Measurements from ENCODE around the gene DAAM1.

The DAAM1 gene

GRCh38 chr14:59240356-59240755 is 51.9 kb downstream of the DAAM1 start:
- DNase-seq (ENCODE audit: low read depth): no peak
- H3K4me3 ChIP-seq (replicated peaks; ENCODE audit: low read depth, low read length): no peak overlapping the region
- TF ChIP-seq CTCF (IDR thresholded peaks at IDR 0.05; ENCODE audit: low read length, missing control alignments): no peak

DNA sequence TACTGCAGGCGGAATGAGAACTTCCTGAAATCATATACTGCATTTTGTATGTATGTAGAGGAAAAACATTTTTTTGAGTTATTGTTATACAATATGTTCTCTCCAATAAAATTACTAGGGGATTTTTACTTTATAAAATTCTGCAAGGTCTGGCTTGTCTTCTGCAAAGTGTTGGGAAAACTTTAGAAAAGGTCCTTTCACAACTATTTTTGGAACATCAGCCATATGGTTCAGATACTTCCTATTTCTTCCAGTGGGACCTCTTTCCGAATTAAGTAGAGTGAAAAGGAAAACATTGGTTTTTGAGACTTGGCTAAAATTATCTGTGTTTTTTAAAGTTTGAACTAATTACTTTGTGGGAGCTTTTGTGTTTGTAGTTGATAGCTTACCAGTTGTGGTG is 52.7 kb downstream of the DAAM1 start:
- H3K4me3 ChIP-seq (replicated peaks; ENCODE audit: low read depth, low read length): no peak overlapping the region
- DNase-seq (ENCODE audit: low read depth): no peak
- no peak for TF ChIP-seq CTCF (IDR thresholded peaks at IDR 0.05; ENCODE audit: low read length, missing control alignments)

GRCh38 chr14:59243174-59243573 is 54.7 kb downstream of the DAAM1 start:
- no peak for DNase-seq (ENCODE audit: low read depth)
- no peak overlapping the region for H3K4me3 ChIP-seq (replicated peaks; ENCODE audit: low read depth, low read length)
- TF ChIP-seq CTCF (IDR thresholded peaks at IDR 0.05; ENCODE audit: low read length, missing control alignments): no peak

- TF ChIP-seq CTCF (IDR thresholded peaks at IDR 0.05; ENCODE audit: low read length, missing control alignments): no peak
- H3K4me3 ChIP-seq (replicated peaks; ENCODE audit: low read depth, low read length): no peak overlapping the region
- DNase-seq (ENCODE audit: low read depth): no peak
Measured at GRCh38 chr14:59244581-59244980, 56.1 kb downstream of the DAAM1 start.

- no peak for TF ChIP-seq CTCF (IDR thresholded peaks at IDR 0.05; ENCODE audit: low read length, missing control alignments)
- no peak for DNase-seq (ENCODE audit: low read depth)
- H3K4me3 ChIP-seq (replicated peaks; ENCODE audit: low read depth, low read length): no peak overlapping the region
Measured at GRCh38 chr14:59245809-59246295, 57.4 kb downstream of the DAAM1 start.

- DNase-seq (ENCODE audit: low read depth): no peak
- no peak for TF ChIP-seq CTCF (IDR thresholded peaks at IDR 0.05; ENCODE audit: low read length, missing control alignments)
- H3K4me3 ChIP-seq (replicated peaks; ENCODE audit: low read depth, low read length): no peak overlapping the region
Measured at GRCh38 chr14:59246566-59246965, 58.1 kb downstream of the DAAM1 start.

- DNase-seq (ENCODE audit: low read depth): no peak
- no peak overlapping the region for H3K4me3 ChIP-seq (replicated peaks; ENCODE audit: low read depth, low read length)
- no peak for TF ChIP-seq CTCF (IDR thresholded peaks at IDR 0.05; ENCODE audit: low read length, missing control alignments)
Measured at GRCh38 chr14:59247801-59248584, 59.5 kb downstream of the DAAM1 start.

Measured in fibroblast of pulmonary artery (primary cell).